Mesendoderm (in vitro differentiated cells): ENCODE measurements around the gene SEL1L.

Source experiments
- DNase-seq: peaks from one replicate; pipeline ENCODE4 v3.0.0; 2013
- H2AK5ac ChIP-seq: 2 replicates; pipeline ENCODE4 v1.6.1; 2013; ENCODE audit warnings: low read length, inconsistent platforms
- H2BK120ac ChIP-seq: 2 replicates; pipeline ENCODE4 v1.6.1; 2013; ENCODE audit warnings: low read depth, mild to moderate bottlenecking, low read length, moderate library complexity, mixed read lengths
- H2BK15ac ChIP-seq: replicated peaks from 2 replicates; pipeline ENCODE4 v1.6.1; 2013; ENCODE audit warnings: low read depth, mild to moderate bottlenecking, moderate library complexity
- H2BK5ac ChIP-seq: 2 replicates; pipeline ENCODE4 v1.6.1; 2013; ENCODE audit warnings: low read length, inconsistent platforms
- H3K18ac ChIP-seq: 2 replicates; pipeline ENCODE4 v1.6.1; 2013; ENCODE audit warnings: mild to moderate bottlenecking, low read length, mixed read lengths
- H3K23ac ChIP-seq: one replicate; pipeline ENCODE4 v1.6.1; 2013; ENCODE audit warnings: low read length
- H3K27ac ChIP-seq: 2 replicates; pipeline ENCODE4 v1.5.1; 2013; ENCODE audit warnings: low read depth, mild to moderate bottlenecking, inconsistent platforms, low read length, moderate library complexity
- H3K27me3 ChIP-seq: 2 replicates; pipeline ENCODE4 v1.6.1; 2013; ENCODE audit warnings: low read length, control low read depth, mild to moderate bottlenecking, inconsistent platforms; ENCODE audit not compliant: insufficient read depth, poor library complexity
- H3K36me3 ChIP-seq: 2 replicates; pipeline ENCODE4 v1.6.1; 2013; ENCODE audit warnings: low read length, inconsistent platforms; ENCODE audit not compliant: control insufficient read depth, insufficient read depth
- H3K4ac ChIP-seq: one replicate; pipeline ENCODE4 v1.6.1; 2013; ENCODE audit warnings: low read depth, mild to moderate bottlenecking, low read length, moderate library complexity
- H3K4me1 ChIP-seq: 2 replicates; pipeline ENCODE4 v1.6.1; 2013; ENCODE audit warnings: low read depth, low read length, inconsistent platforms; ENCODE audit not compliant: control insufficient read depth
- H3K4me2 ChIP-seq: 2 replicates; pipeline ENCODE4 v1.6.1; 2013; ENCODE audit warnings: low read length
- H3K4me3 ChIP-seq: 2 replicates; pipeline ENCODE4 v1.5.1; 2013; ENCODE audit warnings: mild to moderate bottlenecking, low read length
- H3K56ac ChIP-seq: one replicate; pipeline ENCODE4 v1.6.1; 2013; ENCODE audit warnings: low read length
- H3K79me1 ChIP-seq: 2 replicates; pipeline ENCODE4 v1.6.1; 2013; ENCODE audit warnings: low read length, inconsistent platforms
- H3K79me2 ChIP-seq: 2 replicates; pipeline ENCODE4 v1.6.1; 2013; ENCODE audit warnings: mild to moderate bottlenecking, low read length; ENCODE audit not compliant: control insufficient read depth, insufficient read depth
- H3K9ac ChIP-seq: 2 replicates; pipeline ENCODE4 v1.6.1; 2013; ENCODE audit warnings: low read length, inconsistent platforms
- H4K5ac ChIP-seq: one replicate; pipeline ENCODE4 v1.6.1; 2013; ENCODE audit warnings: low read length
- H4K8ac ChIP-seq: one replicate; pipeline ENCODE4 v1.6.1; 2013; ENCODE audit warnings: low read depth, mild to moderate bottlenecking, control low read depth, low read length, moderate library complexity
- WGBS: extraction: QIAGEN DNeasy Blood & Tissue Kit; methylation state at CpG from one replicate; pipeline ENCODE4 v1.1.7; 2013; ENCODE audit warnings: low lambda C conversion rate, missing lambda C conversion rate; ENCODE audit not compliant: insufficient coverage; ENCODE audit errors: extremely low coverage; 5-methylcytosine and 5-hydroxymethylcytosine counted together

Gene SEL1L

DNA sequence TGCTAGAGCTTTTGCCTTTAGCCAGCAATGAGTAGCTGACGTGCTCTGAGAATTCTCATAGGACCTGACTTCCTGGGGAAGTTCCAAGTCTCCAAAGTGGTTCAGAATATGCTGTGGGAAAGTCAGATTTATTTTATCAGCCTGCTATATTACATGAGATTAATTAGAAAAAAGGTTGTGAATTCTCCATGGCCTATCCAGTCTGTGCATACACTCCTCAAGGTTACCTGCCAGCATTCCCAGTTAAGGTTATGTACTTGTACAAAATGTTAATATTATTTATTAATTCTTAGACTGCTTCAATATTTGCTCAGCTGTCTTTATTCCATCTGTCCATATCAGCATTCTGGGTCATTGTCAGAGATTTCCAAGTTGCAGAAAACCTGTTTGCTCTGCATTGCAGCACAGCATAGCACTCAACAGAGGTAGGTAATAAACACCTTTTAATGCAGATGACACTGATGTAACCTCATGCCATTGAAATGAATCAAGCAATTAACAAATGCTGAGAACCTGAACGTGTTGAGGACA lies 2.7 kb upstream of the SEL1L start:
- Histone ChIP-seq H3K23ac (no peak overlapping the region), H3K9ac (no peak overlapping the region), H3K4me1 (no peaks in the 10 kb centered on the region), H3K4me2 (no peak overlapping the region), H3K4ac (no peak overlapping the region), H2AK5ac (no peak overlapping the region), H3K27me3 (no peaks in the 10 kb centered on the region), H2BK120ac (no peak overlapping the region), H3K36me3 (no peaks in the 10 kb centered on the region), H2BK15ac (no peak overlapping the region), H4K8ac (no peak overlapping the region), H3K79me1 (peaks cover 9% of the 10 kb centered on the region), H3K56ac (no peak overlapping the region), H2BK5ac (no peak overlapping the region), H3K27ac (no peak overlapping the region), H3K79me2 (peaks cover 13% of the 10 kb centered on the region), H3K18ac (no peak overlapping the region), H4K5ac (no peak overlapping the region), H3K4me3 (no peak overlapping the region)
- DNase-seq: peak; percentile 58
- no CpG with 5 or more reads among the region's 2 CpGs for WGBS

DNA sequence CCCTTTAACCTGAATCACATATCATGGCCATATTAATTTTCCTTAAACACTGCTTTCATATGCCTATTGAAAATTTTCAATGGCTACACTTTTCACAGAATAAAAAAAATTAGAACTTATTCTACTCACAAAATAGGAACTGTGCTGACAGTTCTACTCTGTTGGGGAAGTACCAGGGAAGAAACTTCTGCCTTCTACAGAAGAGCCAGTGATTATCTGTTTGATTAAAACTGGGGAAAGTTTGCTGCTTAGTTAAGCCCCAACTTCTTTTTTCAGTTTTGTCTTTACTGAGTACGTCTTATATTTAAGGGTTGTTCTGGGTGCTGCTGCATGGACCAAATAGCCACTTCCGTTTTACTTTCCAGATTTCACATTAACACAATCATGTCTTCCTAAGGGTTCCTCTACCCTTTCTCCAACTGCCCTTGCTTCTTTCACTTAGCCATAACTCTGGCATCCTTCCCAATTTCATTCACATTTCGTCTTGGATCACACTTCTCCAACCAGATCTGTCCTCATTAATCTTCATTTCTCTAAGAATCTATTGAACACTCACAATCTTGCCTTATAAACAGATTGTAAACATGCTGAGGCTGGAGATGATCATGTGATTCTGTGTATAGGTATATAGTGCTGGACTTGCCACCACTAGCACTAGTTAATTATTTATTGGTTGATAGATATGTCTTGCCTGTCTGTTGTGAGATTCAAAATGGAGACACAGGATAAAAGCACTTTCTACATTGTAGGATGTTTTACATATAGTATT lies 1.9 kb upstream of the SEL1L start:
- Histone ChIP-seq H3K27me3 (no peaks in the 10 kb centered on the region), H2BK5ac (no peak overlapping the region), H2BK15ac (no peak overlapping the region), H3K9ac (no peak overlapping the region), H4K5ac (no peak overlapping the region), H2AK5ac (no peak overlapping the region), H2BK120ac (no peak overlapping the region), H3K79me2 (peaks cover 13% of the 10 kb centered on the region), H3K36me3 (no peaks in the 10 kb centered on the region), H3K79me1 (peaks cover 9% of the 10 kb centered on the region), H3K4ac (no peak overlapping the region), H3K4me2 (no peak overlapping the region), H3K4me1 (no peaks in the 10 kb centered on the region), H3K23ac (no peak overlapping the region), H3K27ac (no peak overlapping the region), H3K4me3 (no peak overlapping the region), H3K18ac (no peak overlapping the region), H3K56ac (no peak overlapping the region), H4K8ac (no peak overlapping the region)
- no peak for DNase-seq
- WGBS: no CpG with 5 or more reads among the region's 3 CpGs

DNA sequence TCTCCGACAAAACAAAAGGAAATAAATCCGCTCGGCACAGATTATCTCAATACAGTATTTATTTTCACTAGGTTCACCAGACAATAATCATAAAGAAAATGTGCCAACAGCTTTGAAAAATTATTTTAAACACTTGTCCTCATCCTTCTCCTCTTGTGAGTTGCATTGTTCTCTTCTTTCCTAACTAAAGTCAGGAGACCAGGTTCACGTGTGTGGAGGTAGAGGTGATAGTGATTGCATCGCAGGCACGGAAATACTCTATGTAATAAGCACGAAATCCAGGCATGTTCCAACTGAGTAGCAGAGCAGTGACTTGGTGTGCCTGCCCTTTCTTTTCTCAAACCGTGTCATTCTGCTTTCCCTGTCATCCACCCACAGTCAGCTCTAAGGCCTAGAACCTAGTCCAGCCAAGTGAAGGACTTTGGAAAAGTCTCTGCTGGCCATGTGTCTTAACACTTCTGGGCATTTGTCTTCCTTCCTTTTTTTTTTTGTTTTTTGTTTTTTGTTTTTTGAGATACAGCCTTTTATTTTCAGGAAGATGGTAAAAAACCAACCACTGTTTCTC lies 939 bp upstream of the SEL1L start:
- Histone ChIP-seq H3K4me1 (no peaks in the 10 kb centered on the region), H3K56ac (no peak overlapping the region), H3K9ac (no peak overlapping the region), H3K79me1 (peaks cover 9% of the 10 kb centered on the region), H3K4me3 (no peak overlapping the region), H2AK5ac (no peak overlapping the region), H4K8ac (no peak overlapping the region), H3K79me2 (peaks cover 13% of the 10 kb centered on the region), H3K36me3 (no peaks in the 10 kb centered on the region), H2BK5ac (no peak overlapping the region), H3K23ac (no peak overlapping the region), H2BK120ac (no peak overlapping the region), H3K4me2 (no peak overlapping the region), H4K5ac (peak overlapping the region; percentile 37), H3K27me3 (no peaks in the 10 kb centered on the region), H3K18ac (no peak overlapping the region), H2BK15ac (no peak overlapping the region), H3K27ac (no peak overlapping the region), H3K4ac (no peak overlapping the region)
- no peak for DNase-seq
- no CpG with 5 or more reads among the region's 8 CpGs for WGBS

DNA sequence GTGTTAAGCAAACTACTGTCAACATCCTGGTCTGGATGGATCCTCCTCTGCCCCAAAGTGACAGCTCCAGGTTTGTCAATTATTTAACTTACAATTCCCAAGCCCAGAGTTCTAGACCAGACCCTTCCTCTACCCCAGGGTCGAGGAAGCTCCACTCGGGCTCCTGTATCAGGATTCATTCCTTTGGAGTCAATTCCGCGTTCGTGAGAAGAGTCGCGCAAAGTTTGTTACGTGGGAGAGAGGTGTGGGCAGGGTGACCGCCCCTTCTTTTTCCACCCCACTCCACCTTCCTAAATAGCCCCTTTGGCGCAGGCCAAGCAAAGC lies 479 bp downstream of the SEL1L start:
- H4K5ac ChIP-seq: no peak overlapping the region
- H3K27me3 ChIP-seq: no peaks in the 10 kb centered on the region
- no peak for DNase-seq
- no peak overlapping the region for H2BK5ac ChIP-seq
- no peak overlapping the region for H2BK15ac ChIP-seq
- peak overlapping the region; percentile 8 for H3K4ac ChIP-seq
- no peak overlapping the region for H2AK5ac ChIP-seq
- no peak overlapping the region for H3K27ac ChIP-seq
- no peaks in the 10 kb centered on the region for H3K36me3 ChIP-seq
- H3K56ac ChIP-seq: peak overlapping the region; percentile 91
- no peak overlapping the region for H3K18ac ChIP-seq
- H2BK120ac ChIP-seq: no peak overlapping the region
- no peak overlapping the region for H4K8ac ChIP-seq
- peak overlapping the region; percentile 86 for H3K9ac ChIP-seq
- no peak overlapping the region for H3K23ac ChIP-seq
- peaks cover 13% of the 10 kb centered on the region for H3K79me2 ChIP-seq
- H3K4me3 ChIP-seq: peak overlapping the region; percentile 94
- peak overlapping the region; percentile 89 for H3K4me2 ChIP-seq
- H3K4me1 ChIP-seq: no peaks in the 10 kb centered on the region
- peaks cover 11% of the 10 kb centered on the region for H3K79me1 ChIP-seq
- WGBS: no CpG with 5 or more reads among the region's 10 CpGs

DNA sequence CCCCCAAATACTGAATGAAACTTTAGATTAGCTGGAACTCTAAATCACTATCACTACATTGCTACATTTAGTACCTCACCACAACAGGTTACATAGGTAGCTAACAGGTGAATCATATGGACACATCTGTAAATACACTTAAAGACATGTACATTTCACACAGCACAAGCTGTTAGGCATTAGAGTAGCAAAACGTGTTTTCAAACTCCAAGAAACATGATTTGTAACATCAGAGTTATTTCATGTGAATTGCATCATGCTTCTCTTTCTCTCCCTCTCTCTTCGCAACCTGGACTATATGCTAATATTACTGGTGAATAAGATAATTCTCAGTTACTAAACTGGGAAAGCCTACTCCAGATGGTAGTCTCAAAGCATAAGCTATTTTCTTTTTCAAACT lies 4.3 kb downstream of the SEL1L start:
- H3K4me3 ChIP-seq: no peak overlapping the region

More for the DNA sequence above, 4.3 kb downstream of the SEL1L start:
- no peak overlapping the region for H3K56ac ChIP-seq
- H4K5ac ChIP-seq: no peak overlapping the region
- no peak overlapping the region for H3K23ac ChIP-seq
- H3K79me2 ChIP-seq: peaks cover 13% of the 10 kb centered on the region
- H3K4ac ChIP-seq: no peak overlapping the region
- peak overlapping the region; percentile 28 for H4K8ac ChIP-seq
- H2AK5ac ChIP-seq: no peak overlapping the region
- H3K4me2 ChIP-seq: no peak overlapping the region
- no CpG with 5 or more reads among the region's 2 CpGs for WGBS
- H3K27ac ChIP-seq: no peak overlapping the region
- H2BK5ac ChIP-seq: no peak overlapping the region
- H3K18ac ChIP-seq: no peak overlapping the region
- no peaks in the 10 kb centered on the region for H3K27me3 ChIP-seq
- DNase-seq: no peak
- H3K9ac ChIP-seq: no peak overlapping the region
- peaks cover 11% of the 10 kb centered on the region for H3K79me1 ChIP-seq
- H2BK120ac ChIP-seq: no peak overlapping the region
- no peaks in the 10 kb centered on the region for H3K4me1 ChIP-seq
- H3K36me3 ChIP-seq: no peaks in the 10 kb centered on the region
- H2BK15ac ChIP-seq: no peak overlapping the region
